Uterus (tissue), 4 donors: Measurements from ENCODE around the gene INPP4A. TPM values are rescaled to one million over a fixed set of nuclear protein-coding genes. Genes with fewer than 3 reads are reported as not detected.

Experiments
- DNase-seq, 2 donors: peaks; one replicate each; pipeline ENCODE4 v3.0.0-alpha.2; 2019 to 2020
- H3K27ac ChIP-seq, 2 donors: fragments of 200-600 bp; sonication (generic); 1 replicate in 1 of 2; 2 replicates in 1 of 2; pipeline ENCODE4 v1.5.1; 2016 to 2018
- H3K27me3 ChIP-seq, 2 donors: fragments of 200-600 bp; sonication (generic); one replicate each; pipeline ENCODE4 v1.5.1; 2018 to 2019; ENCODE audit warnings: control low read depth in 1 of 2
- H3K36me3 ChIP-seq, 2 donors: fragments of 200-600 bp; sonication (generic); one replicate each; pipeline ENCODE4 v1.5.1; 2019; ENCODE audit warnings: control low read depth in 1 of 2
- H3K4me1 ChIP-seq, 2 donors: fragments of 200-600 bp; sonication (generic); one replicate each; pipeline ENCODE4 v1.5.1; 2018 to 2019; ENCODE audit warnings: control low read depth in 1 of 2
- H3K4me3 ChIP-seq, 2 donors: fragments of 200-600 bp; sonication (generic); 1 replicate in 1 of 2; 2 replicates in 1 of 2; pipeline ENCODE4 v1.5.1; 2018 to 2019; ENCODE audit warnings: mild to moderate bottlenecking in 1 of 2
- H3K9me3 ChIP-seq, 2 donors: fragments of 200-600 bp; sonication (generic); one replicate each; pipeline ENCODE4 v1.5.1; 2019; ENCODE audit warnings: control low read depth in 1 of 2
- POLR2A ChIP-seq, 2 donors: fragments of 450-650 bp; IDR thresholded peaks; one replicate each; pipeline ENCODE4 v1.6.1; 2016; ENCODE audit warnings: antibody characterized with exemption in 2 of 2, mild to moderate bottlenecking in 1 of 2, moderate library complexity in 1 of 2
- intact Hi-C: fragments of 100-400 bp; cut with DNase I; formaldehyde crosslinking; loops from one replicate; pipeline ENCODE4 v1.15.1; 2023; ENCODE audit warnings: low total_unique reads
- total RNA-seq, 4 donors: library from RNA; depleted of rRNA in 3 of 4; stranded (reverse); fragments of >200 nt in 3 of 4; gene quantifications; one replicate each; pipeline versions ENCODE4 v1.1.0 to v1.2.4, GENCODE V29; 2014 to 2023
- TF ChIP-seq, protein P1 (sequence below), 4 experiments: fragments of 200-600 bp in 2 of 4; fragments of 450-650 bp in 2 of 4; sonication (generic) in 2 of 4; IDR thresholded peaks; one replicate each; pipeline ENCODE4 v1.5.1; 2016 to 2019; ENCODE audit warnings: antibody characterized with exemption in 4 of 4, mild to moderate bottlenecking in 2 of 4, moderate library complexity in 1 of 4
- donor health status: DM: yes; HTN: yes; CAD: no.

Gene INPP4A
- total RNA-seq, 4 donors from 2014 or later = 8.7 to 40.2 (median 35.2) TPM

GRCh38 chr2:98453531-98453930 lies 8.9 kb downstream of the INPP4A start:
- TF ChIP-seq, protein P1, sequence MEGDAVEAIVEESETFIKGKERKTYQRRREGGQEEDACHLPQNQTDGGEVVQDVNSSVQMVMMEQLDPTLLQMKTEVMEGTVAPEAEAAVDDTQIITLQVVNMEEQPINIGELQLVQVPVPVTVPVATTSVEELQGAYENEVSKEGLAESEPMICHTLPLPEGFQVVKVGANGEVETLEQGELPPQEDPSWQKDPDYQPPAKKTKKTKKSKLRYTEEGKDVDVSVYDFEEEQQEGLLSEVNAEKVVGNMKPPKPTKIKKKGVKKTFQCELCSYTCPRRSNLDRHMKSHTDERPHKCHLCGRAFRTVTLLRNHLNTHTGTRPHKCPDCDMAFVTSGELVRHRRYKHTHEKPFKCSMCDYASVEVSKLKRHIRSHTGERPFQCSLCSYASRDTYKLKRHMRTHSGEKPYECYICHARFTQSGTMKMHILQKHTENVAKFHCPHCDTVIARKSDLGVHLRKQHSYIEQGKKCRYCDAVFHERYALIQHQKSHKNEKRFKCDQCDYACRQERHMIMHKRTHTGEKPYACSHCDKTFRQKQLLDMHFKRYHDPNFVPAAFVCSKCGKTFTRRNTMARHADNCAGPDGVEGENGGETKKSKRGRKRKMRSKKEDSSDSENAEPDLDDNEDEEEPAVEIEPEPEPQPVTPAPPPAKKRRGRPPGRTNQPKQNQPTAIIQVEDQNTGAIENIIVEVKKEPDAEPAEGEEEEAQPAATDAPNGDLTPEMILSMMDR (IDR thresholded peaks at IDR 0.05) = no peak
- no peak overlapping the region for H3K27ac ChIP-seq
- H3K4me1 ChIP-seq = no peaks in the 10 kb centered on the region
- DNase-seq = no peak
- no peak overlapping the region for H3K4me3 ChIP-seq
- H3K9me3 ChIP-seq = no peaks in the 10 kb centered on the region
- no peaks in the 10 kb centered on the region for H3K36me3 ChIP-seq
- intact Hi-C loops = no loop called here
- no peaks in the 10 kb centered on the region for H3K27me3 ChIP-seq

DNA sequence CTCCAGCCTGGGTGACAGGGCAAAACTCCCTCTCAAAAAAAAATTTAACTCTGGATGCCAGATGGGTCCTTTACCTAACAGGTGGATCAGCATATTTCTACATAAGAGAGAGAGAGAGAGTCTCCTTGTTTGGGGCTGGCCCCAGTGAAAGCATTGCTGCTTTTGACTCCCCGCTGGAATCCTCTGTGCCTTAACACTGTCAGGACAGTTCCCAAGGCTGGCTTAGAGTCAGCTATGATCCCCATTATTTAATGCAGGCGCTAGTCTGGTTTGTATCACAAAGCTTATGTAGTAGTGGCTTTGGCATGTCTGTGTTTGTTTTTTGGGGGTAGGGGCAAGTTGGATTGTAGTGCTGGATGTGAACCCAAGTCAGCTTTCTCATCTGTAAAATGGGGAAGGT lies 9.4 kb downstream of the INPP4A start:
- TF ChIP-seq, protein P1 (IDR thresholded peaks at IDR 0.05) = no peak
- no peak for TF ChIP-seq POLR2A (IDR thresholded peaks at IDR 0.05)
- no peak for DNase-seq
- Histone ChIP-seq H3K27ac (no peak overlapping the region), H3K36me3 (no peaks in the 10 kb centered on the region), H3K4me3 (no peak overlapping the region), H3K27me3 (no peaks in the 10 kb centered on the region), H3K4me1 (no peaks in the 10 kb centered on the region), H3K9me3 (no peaks in the 10 kb centered on the region)
- intact Hi-C loops = no loop called here

- Histone ChIP-seq H3K4me3 (no peak overlapping the region), H3K27me3 (no peaks in the 10 kb centered on the region), H3K27ac (no peak overlapping the region), H3K4me1 (no peaks in the 10 kb centered on the region), H3K9me3 (no peaks in the 10 kb centered on the region), H3K36me3 (no peaks in the 10 kb centered on the region)
- TF ChIP-seq, protein P1 (IDR thresholded peaks at IDR 0.05) = no peak
- no peak for TF ChIP-seq POLR2A (IDR thresholded peaks at IDR 0.05)
- intact Hi-C loops = no loop called here
- no peak for DNase-seq
These were observed 10.0 kb downstream of the INPP4A start for GRCh38 chr2:98454500-98455235.

GRCh38 chr2:98455494-98455976 lies 10.9 kb downstream of the INPP4A start:
- H3K27ac ChIP-seq = no peak overlapping the region
- no peak overlapping the region for H3K4me3 ChIP-seq
- TF ChIP-seq, protein P1 (IDR thresholded peaks at IDR 0.05) = no peak
- no peak for TF ChIP-seq POLR2A (IDR thresholded peaks at IDR 0.05)
- DNase-seq = no peak
- H3K27me3 ChIP-seq = no peaks in the 10 kb centered on the region
- H3K4me1 ChIP-seq = no peaks in the 10 kb centered on the region
- intact Hi-C loops = no loop called here
- H3K36me3 ChIP-seq = no peaks in the 10 kb centered on the region
- H3K9me3 ChIP-seq = no peaks in the 10 kb centered on the region

GRCh38 chr2:98457045-98457696 lies 12.5 kb downstream of the INPP4A start:
- TF ChIP-seq, protein P1 (IDR thresholded peaks at IDR 0.05) = no peak
- intact Hi-C loops = no loop called here
- H3K27me3 ChIP-seq = no peaks in the 10 kb centered on the region
- no peak for DNase-seq
- H3K36me3 ChIP-seq = no peaks in the 10 kb centered on the region
- no peaks in the 10 kb centered on the region for H3K4me1 ChIP-seq
- no peak overlapping the region for H3K4me3 ChIP-seq
- no peaks in the 10 kb centered on the region for H3K9me3 ChIP-seq
- no peak overlapping the region for H3K27ac ChIP-seq
